GM12874 (cell line): ENCODE measurements around the gene RGS12.

Source experiments
- CTCF ChIP-seq: IDR thresholded peaks from 2 replicates; pipeline ENCODE4 v1.5.1; 2011; ENCODE audit warnings: low read depth, mild to moderate bottlenecking, control low read depth, low read length, moderate library complexity; ENCODE audit not compliant: insufficient read depth

Gene RGS12

GRCh38 chr4:3304831-3305609 lies 12.2 kb downstream of the RGS12 start:
- TF ChIP-seq CTCF: no peak

GRCh38 chr4:3305610-3306371 lies 13.0 kb downstream of the RGS12 start:
- no peak for TF ChIP-seq CTCF

GRCh38 chr4:3306450-3306849 lies 13.6 kb downstream of the RGS12 start:
- no peak for TF ChIP-seq CTCF

GRCh38 chr4:3307060-3307459 lies 14.2 kb downstream of the RGS12 start:
- no peak for TF ChIP-seq CTCF

GRCh38 chr4:3307486-3307885 lies 14.7 kb downstream of the RGS12 start:
- no peak for TF ChIP-seq CTCF

- no peak for TF ChIP-seq CTCF
Measured at GRCh38 chr4:3307891-3308575, 15.2 kb downstream of the RGS12 start.

- no peak for TF ChIP-seq CTCF
Measured at GRCh38 chr4:3308691-3309090, 15.9 kb downstream of the RGS12 start.
